HepG2 (cell line): ENCODE data around the gene TMEM107. TPM values are rescaled to one million over a fixed set of nuclear protein-coding genes. Genes with fewer than 3 reads are reported as not detected.

Experiments
- BORCS8-MEF2B ChIP-seq: sonication (generic); formaldehyde crosslinking; IDR thresholded peaks from 2 replicates; pipeline ENCODE4 v1.8.0; 2022; ENCODE audit warnings: mild to moderate bottlenecking, missing genetic modification reagents
- FOXA3 ChIP-seq: IDR thresholded peaks from 2 replicates; pipeline ENCODE4 v1.6.1; 2016; ENCODE audit warnings: missing genetic modification reagents, missing compliant biosample characterization
- KLF6 ChIP-seq: IDR thresholded peaks from 2 replicates; pipeline ENCODE4 v1.8.0; 2016; ENCODE audit warnings: missing biosample characterization, missing genetic modification reagents
- MBD4 ChIP-seq: IDR thresholded peaks from 2 replicates; pipeline ENCODE4 v1.6.1; 2012; ENCODE audit warnings: low read length, inconsistent platforms, borderline replicate concordance
- PAX8 ChIP-seq: sonication (generic); formaldehyde crosslinking; IDR thresholded peaks from 2 replicates; pipeline ENCODE4 v1.8.0; 2022; ENCODE audit warnings: mild to moderate bottlenecking, missing genetic modification reagents, borderline replicate concordance
- RORA ChIP-seq: sonication (generic); formaldehyde crosslinking; IDR thresholded peaks from 2 replicates; pipeline ENCODE4 v1.5.0; 2020; ENCODE audit warnings: mild to moderate bottlenecking, missing genetic modification reagents, moderate library complexity
- ZBTB7A ChIP-seq: sonication (generic); formaldehyde crosslinking; IDR thresholded peaks from 2 replicates; pipeline ENCODE4 v1.8.0; 2022; ENCODE audit warnings: mild to moderate bottlenecking, missing genetic modification reagents
- ZNF256 ChIP-seq: sonication (generic); formaldehyde crosslinking; conservative IDR thresholded peaks from 2 replicates; pipeline ENCODE4 v1.4.0; 2020; ENCODE audit warnings: missing genetic modification reagents
- ZNF30 ChIP-seq: sonication (generic); formaldehyde crosslinking; IDR thresholded peaks from 2 replicates; pipeline ENCODE4 v1.5.0; 2020; ENCODE audit warnings: mild to moderate bottlenecking, missing genetic modification reagents
- ZNF34 ChIP-seq: sonication (generic); formaldehyde crosslinking; IDR thresholded peaks from 2 replicates; pipeline ENCODE4 v1.4.0; 2020; ENCODE audit warnings: mild to moderate bottlenecking, missing genetic modification reagents, borderline replicate concordance
- ZNF652 ChIP-seq: IDR thresholded peaks from 2 replicates; pipeline ENCODE4 v1.6.1; 2016; ENCODE audit warnings: low read depth, borderline replicate concordance
- ZNF777 ChIP-seq: sonication (generic); formaldehyde crosslinking; IDR thresholded peaks from 2 replicates; pipeline ENCODE4 v1.4.0; 2020; ENCODE audit warnings: missing genetic modification reagents
- ZSCAN31 ChIP-seq: sonication (generic); formaldehyde crosslinking; IDR thresholded peaks from 2 replicates; pipeline ENCODE4 v1.5.0; 2020; ENCODE audit warnings: low read depth, mild to moderate bottlenecking, missing genetic modification reagents
- polyA plus RNA-seq, 8 experiments: library from polyadenylated mRNA; depleted of rRNA in 3 of 8; stranded (reverse) in 7 of 8; unstranded in 1 of 8; fragments of >200 nt; fragmentation: Illumina TruSeq in 4 of 8; extraction: Trizol in 4 of 8; gene quantifications; 2 replicates each; pipeline versions ENCODE4 v1.2.1 to v1.2.3, GENCODE V29; 2011 to 2016; ENCODE audit warnings: low read depth in 4 of 8, missing spikeins in 1 of 8, mixed read lengths in 1 of 8; ENCODE audit not compliant: insufficient read depth in 1 of 8
- total RNA-seq, 5 experiments: library from RNA; depleted of rRNA; stranded (reverse); fragments of >200 nt; fragmentation: Illumina TruSeq; extraction: Trizol; gene quantifications; 2 replicates each; pipeline ENCODE4 v1.2.3, GENCODE V29; 2016; ENCODE audit warnings: low read depth in 1 of 5
- TF ChIP-seq, protein P1 (sequence below): sonication (generic); formaldehyde crosslinking; IDR thresholded peaks from 2 replicates; pipeline ENCODE4 v1.5.1; 2020; ENCODE audit warnings: missing genetic modification reagents, mild to moderate bottlenecking, borderline replicate concordance
- TF ChIP-seq, protein P2 (sequence below): sonication (generic); formaldehyde crosslinking; IDR thresholded peaks from 2 replicates; pipeline ENCODE4 v1.5.0; 2020; ENCODE audit warnings: mild to moderate bottlenecking, missing genetic modification reagents
- TF ChIP-seq, protein P3 (sequence below): sonication (generic); formaldehyde crosslinking; IDR thresholded peaks from 2 replicates; pipeline ENCODE4 v1.4.0; 2020; ENCODE audit warnings: mild to moderate bottlenecking, missing genetic modification reagents
- TF ChIP-seq, protein P4 (sequence below): sonication (generic); formaldehyde crosslinking; IDR thresholded peaks from 2 replicates; pipeline ENCODE4 v1.4.0; 2020; ENCODE audit warnings: missing genetic modification reagents, borderline replicate concordance

Gene TMEM107
- total and polyA plus RNA-seq, 2 of the 13 experiments (the other 11 are each of a cell fraction or from before 2014, with no cell fraction given), result 7.2 to 15.3 TPM

DNA sequence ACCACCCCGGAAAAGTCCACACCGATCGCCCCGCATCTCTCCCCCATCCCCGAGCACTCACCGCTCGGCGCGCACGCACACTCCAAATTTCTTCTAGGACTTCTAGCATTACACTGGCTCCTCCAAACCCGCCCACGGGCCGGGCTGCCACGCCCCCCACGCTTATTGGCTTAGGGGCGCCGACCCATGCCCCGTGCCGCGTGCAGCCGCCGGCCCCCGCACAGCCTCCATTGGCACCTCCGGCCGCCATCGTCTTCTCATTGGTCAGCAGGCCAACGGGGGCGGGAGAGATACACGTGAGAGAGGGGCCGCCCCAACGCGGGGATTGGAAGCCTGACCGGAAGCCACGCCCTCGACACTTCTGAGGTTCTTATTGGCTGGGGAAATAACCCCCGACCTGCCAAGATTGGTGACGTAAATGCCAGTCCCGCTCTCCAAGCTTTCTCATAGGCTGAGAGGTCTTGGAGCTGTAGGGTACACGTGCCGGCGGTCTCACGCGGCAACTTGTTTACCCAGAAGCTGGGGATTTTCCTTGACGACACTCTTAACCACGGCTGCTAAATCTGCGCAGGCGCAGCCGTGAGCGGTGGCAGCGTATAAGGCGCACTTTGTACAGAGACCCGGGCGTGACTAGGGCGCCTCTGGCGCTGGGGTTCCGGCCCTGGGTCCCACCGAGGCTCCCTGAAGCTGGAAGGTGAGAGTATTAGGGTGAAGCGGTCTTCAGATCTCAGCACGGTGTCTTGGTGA, 19.8 kb downstream of the TMEM107 start (continued):
- TF ChIP-seq PAX8, result no peak
- no peak for TF ChIP-seq MBD4
- no peak for TF ChIP-seq ZNF30 (CRISPR knock-in tag)
- TF ChIP-seq ZNF652 (CRISPR knock-in tag), result no peak
- 0 out of 2 replicates have a peak, but pooled peaks have one; percentile 20 for TF ChIP-seq ZBTB7A
- no peak for TF ChIP-seq RORA (CRISPR knock-in tag)
- TF ChIP-seq, protein P1, sequence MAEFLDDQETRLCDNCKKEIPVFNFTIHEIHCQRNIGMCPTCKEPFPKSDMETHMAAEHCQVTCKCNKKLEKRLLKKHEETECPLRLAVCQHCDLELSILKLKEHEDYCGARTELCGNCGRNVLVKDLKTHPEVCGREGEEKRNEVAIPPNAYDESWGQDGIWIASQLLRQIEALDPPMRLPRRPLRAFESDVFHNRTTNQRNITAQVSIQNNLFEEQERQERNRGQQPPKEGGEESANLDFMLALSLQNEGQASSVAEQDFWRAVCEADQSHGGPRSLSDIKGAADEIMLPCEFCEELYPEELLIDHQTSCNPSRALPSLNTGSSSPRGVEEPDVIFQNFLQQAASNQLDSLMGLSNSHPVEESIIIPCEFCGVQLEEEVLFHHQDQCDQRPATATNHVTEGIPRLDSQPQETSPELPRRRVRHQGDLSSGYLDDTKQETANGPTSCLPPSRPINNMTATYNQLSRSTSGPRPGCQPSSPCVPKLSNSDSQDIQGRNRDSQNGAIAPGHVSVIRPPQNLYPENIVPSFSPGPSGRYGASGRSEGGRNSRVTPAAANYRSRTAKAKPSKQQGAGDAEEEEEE, result no peak
- TF ChIP-seq FOXA3 (CRISPR knock-in tag), result peak; percentile 71
- no peak for TF ChIP-seq ZNF256 (CRISPR knock-in tag)
- TF ChIP-seq ZSCAN31 (CRISPR knock-in tag), result no peak
- TF ChIP-seq, protein P2, sequence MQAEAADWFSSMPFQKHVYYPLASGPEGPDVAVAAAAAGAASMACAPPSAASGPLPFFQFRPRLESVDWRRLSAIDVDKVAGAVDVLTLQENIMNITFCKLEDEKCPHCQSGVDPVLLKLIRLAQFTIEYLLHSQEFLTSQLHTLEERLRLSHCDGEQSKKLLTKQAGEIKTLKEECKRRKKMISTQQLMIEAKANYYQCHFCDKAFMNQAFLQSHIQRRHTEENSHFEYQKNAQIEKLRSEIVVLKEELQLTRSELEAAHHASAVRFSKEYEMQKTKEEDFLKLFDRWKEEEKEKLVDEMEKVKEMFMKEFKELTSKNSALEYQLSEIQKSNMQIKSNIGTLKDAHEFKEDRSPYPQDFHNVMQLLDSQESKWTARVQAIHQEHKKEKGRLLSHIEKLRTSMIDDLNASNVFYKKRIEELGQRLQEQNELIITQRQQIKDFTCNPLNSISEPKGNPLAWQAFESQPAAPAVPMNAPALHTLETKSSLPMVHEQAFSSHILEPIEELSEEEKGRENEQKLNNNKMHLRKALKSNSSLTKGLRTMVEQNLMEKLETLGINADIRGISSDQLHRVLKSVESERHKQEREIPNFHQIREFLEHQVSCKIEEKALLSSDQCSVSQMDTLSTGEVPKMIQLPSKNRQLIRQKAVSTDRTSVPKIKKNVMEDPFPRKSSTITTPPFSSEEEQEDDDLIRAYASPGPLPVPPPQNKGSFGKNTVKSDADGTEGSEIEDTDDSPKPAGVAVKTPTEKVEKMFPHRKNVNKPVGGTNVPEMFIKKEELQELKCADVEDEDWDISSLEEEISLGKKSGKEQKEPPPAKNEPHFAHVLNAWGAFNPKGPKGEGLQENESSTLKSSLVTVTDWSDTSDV (CRISPR knock-in tag), result no peak
- TF ChIP-seq BORCS8-MEF2B (CRISPR knock-in tag), result no peak
- TF ChIP-seq ZNF34, result no peak
- TF ChIP-seq, protein P3, sequence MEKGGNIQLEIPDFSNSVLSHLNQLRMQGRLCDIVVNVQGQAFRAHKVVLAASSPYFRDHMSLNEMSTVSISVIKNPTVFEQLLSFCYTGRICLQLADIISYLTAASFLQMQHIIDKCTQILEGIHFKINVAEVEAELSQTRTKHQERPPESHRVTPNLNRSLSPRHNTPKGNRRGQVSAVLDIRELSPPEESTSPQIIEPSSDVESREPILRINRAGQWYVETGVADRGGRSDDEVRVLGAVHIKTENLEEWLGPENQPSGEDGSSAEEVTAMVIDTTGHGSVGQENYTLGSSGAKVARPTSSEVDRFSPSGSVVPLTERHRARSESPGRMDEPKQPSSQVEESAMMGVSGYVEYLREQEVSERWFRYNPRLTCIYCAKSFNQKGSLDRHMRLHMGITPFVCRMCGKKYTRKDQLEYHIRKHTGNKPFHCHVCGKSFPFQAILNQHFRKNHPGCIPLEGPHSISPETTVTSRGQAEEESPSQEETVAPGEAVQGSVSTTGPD (CRISPR knock-in tag), result no peak
- no peak for TF ChIP-seq KLF6 (CRISPR knock-in tag)
- 0 out of 2 replicates have a peak, but pooled peaks have one; percentile 20 for TF ChIP-seq ZNF777 (CRISPR knock-in tag)
- TF ChIP-seq, protein P4, sequence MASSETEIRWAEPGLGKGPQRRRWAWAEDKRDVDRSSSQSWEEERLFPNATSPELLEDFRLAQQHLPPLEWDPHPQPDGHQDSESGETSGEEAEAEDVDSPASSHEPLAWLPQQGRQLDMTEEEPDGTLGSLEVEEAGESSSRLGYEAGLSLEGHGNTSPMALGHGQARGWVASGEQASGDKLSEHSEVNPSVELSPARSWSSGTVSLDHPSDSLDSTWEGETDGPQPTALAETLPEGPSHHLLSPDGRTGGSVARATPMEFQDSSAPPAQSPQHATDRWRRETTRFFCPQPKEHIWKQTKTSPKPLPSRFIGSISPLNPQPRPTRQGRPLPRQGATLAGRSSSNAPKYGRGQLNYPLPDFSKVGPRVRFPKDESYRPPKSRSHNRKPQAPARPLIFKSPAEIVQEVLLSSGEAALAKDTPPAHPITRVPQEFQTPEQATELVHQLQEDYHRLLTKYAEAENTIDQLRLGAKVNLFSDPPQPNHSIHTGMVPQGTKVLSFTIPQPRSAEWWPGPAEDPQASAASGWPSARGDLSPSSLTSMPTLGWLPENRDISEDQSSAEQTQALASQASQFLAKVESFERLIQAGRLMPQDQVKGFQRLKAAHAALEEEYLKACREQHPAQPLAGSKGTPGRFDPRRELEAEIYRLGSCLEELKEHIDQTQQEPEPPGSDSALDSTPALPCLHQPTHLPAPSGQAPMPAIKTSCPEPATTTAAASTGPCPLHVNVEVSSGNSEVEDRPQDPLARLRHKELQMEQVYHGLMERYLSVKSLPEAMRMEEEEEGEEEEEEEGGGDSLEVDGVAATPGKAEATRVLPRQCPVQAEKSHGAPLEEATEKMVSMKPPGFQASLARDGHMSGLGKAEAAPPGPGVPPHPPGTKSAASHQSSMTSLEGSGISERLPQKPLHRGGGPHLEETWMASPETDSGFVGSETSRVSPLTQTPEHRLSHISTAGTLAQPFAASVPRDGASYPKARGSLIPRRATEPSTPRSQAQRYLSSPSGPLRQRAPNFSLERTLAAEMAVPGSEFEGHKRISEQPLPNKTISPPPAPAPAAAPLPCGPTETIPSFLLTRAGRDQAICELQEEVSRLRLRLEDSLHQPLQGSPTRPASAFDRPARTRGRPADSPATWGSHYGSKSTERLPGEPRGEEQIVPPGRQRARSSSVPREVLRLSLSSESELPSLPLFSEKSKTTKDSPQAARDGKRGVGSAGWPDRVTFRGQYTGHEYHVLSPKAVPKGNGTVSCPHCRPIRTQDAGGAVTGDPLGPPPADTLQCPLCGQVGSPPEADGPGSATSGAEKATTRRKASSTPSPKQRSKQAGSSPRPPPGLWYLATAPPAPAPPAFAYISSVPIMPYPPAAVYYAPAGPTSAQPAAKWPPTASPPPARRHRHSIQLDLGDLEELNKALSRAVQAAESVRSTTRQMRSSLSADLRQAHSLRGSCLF, result no peak
